Muscle of back (tissue), 11 donors: ENCODE data around the gene DLG1. TPM values are rescaled to one million over a fixed set of nuclear protein-coding genes. Genes with fewer than 3 reads are reported as not detected.
"Not testable (repeated sequence)": the region's sequence is repeated elsewhere in the genome, so short reads cannot be mapped to it uniquely, and the experiment has no call there.

ENCODE experiments used
- DNase-seq, 3 donors: peaks; one replicate each; pipeline versions ENCODE4 v3.0.0 to v3.0.0-alpha.2; 2013
- polyA plus RNA-seq, 10 donors: library from polyadenylated mRNA; unstranded; fragments of 120-200 nt; gene quantifications; one replicate each; pipeline ENCODE4 v1.2.1, GENCODE V29; 2013; ENCODE audit not compliant: insufficient read length in 10 of 10

DLG1 gene
- polyA plus RNA-seq, 10 donors: 35.0 to 52.9 (median 44.6) TPM

DNA sequence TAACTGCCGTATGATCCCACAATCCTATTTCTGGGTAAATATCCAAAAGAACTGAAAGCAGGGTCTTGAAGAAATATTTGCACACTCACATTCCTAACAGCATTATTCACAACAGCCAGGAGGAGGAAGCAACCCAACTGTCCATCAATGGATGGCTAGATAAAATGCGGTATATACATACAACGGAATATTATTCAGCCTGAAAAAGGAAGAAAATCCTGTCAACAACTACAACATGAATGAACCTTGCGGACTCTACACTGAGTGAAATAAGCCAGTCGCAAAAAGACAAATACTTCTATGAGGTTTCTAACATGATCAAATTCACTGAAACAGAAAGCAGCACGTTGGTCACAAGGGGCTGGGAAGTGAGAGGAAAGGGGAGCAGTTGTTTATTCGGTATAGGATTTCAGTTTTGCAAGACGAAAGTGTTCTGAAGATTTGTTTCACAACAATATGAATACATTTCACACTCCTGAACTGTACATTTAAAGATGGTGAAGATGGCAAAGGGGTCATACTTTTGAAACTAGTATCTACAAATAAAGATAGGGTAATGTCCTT lies 6.2 kb downstream of the DLG1 start:
- no peak for DNase-seq

DNA sequence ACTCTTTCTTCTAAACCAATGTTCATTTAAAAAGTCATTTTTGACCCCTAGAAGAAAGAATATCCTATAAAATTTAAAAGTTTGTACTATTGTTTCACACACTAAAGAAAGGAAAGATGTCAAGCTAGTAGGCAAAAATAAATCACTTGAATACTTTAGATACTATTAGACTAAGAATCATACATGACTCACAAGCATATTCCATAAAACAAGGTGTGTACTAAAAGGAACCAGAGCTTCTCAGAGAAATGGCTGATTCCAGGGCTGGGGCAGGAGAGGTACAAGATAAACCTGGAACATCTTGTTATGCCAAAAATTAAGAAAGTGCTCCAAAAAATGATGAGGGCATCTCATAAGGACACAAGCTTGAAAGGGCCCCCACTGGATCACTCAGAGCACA lies 8.7 kb downstream of the DLG1 start:
- no peak for DNase-seq

DNA sequence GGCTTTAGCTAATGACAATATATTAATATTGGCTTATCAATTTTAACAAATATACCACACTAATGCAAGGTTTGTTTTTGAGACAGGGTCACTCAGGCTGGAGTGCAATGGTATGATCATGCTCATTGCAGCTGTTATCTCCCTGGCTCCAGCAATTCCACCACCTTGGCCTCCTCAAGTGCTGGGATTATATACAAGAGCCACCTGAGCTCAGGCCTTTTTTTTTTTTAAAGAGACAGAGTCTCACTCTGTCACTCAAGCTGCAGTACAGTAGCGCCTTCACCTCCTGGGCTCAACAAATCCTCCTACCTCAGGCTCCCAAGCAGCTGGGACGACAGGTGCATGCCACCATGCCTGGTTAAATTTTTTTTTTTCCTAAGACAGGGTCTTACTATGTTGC lies 11.7 kb downstream of the DLG1 start:
- DNase-seq: no peak

DNA sequence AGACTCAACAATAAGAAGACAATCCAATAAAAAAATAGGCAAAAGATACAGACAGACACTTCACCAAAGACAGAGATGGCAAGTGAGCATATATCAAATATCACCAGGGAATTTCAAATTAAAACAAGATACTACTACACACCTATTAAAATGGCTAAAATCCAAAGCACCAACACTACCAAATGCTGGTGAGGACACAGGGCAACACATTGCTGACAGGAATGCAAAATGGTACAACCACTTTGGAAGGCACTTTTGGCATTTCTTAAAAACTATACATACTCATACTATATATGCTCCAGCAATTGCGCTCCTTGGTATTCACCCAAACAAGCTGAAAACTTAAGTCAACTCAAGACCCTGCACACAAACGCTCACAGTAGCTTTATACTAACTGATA lies 12.9 kb downstream of the DLG1 start:
- DNase-seq: no peak

DNA sequence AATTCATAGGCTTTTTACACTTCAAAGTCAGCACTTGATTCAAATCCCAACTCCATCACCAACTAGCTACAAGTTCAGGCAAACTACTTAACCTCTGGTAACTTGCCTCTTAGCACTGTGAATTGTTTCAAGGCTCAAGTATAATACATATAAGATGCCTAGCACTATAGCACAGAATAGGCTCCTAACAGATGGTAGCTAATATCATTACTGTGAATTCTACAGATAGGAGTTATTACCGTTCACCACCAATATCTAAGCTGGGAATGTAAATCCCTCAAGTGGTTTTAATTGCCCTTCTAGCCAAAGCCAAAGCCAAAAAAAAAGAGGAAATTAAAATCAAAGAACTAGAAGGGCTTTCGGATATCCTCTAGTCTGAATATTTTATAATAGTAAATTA lies 15.4 kb downstream of the DLG1 start:
- no peak for DNase-seq

DNA sequence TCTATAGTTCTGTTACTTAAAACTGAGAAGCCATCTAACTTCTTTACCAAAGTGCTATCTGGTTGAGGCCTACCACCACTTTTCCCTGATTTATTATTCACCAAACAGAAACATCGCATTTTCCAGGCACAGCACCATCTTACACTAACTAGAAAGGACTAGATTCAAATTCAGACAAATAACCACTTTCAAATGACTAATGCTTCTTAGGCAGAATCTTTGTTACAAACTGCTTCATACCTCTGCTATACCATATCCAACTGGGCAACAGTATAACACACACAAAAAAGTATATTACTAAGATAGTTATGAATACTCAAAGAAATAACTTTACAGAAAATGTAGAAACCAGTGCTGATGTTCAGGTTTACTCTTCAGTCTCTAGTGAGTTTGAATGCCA lies 16.6 kb downstream of the DLG1 start:
- no peak for DNase-seq

DNA sequence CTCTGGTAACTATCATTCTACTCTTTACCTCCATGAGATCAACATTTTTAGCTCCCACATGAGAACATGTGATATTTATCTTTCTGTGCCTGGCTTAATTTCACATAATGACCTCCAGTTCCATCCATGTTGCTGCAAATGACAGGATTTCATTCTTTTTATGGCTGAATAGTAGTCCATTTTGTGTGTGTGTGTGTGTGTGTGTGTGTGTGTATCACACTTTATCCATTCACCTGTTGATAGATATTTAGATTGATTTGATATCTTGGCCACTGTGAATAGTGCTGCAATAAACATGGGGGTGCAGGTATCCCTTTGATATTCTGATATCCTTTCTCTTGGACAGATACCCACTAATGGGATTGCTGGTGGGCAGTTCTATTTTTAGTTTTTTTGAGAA lies 18.3 kb downstream of the DLG1 start:
- DNase-seq: no peak

DNA sequence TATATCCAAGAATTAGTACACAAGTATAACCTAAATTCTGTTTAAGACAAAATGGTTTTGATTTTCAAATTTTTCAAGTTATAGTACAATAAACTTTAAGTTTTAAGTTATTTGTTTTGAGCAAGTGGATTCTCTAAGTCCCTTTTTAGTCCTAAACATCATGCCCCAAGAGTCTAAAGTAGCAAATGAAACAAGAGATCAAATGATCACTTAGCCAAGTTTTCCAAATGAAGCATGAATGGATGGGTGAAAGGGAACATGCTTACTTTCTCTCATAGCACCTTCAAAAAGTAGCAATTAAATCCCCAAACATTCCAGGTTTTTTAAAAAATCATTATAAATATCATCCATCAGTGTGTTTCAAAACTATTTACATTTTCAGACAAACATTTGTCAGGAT lies 19.5 kb downstream of the DLG1 start:
- DNase-seq: no peak

DNA sequence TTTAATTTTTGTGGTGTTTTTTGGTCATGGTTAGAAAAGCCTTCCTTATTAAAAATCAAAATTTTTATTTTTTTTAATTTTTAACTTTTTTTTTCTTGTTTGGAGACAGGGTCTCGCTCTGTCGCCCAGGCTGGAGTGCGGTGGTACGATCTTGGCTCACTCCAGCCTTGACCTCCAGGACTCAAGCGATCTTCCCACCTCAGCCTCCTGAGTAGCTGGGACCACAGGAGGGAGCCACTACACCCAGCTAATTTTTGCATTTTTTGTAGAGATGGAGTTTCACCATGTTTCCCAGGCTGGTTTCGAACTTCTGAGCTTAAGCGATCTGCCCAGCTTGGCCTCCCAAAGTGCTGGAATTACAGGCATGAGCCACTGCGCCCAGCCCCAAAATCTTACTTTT lies 21.6 kb downstream of the DLG1 start:
- DNase-seq: not testable (repeated sequence)

DNA sequence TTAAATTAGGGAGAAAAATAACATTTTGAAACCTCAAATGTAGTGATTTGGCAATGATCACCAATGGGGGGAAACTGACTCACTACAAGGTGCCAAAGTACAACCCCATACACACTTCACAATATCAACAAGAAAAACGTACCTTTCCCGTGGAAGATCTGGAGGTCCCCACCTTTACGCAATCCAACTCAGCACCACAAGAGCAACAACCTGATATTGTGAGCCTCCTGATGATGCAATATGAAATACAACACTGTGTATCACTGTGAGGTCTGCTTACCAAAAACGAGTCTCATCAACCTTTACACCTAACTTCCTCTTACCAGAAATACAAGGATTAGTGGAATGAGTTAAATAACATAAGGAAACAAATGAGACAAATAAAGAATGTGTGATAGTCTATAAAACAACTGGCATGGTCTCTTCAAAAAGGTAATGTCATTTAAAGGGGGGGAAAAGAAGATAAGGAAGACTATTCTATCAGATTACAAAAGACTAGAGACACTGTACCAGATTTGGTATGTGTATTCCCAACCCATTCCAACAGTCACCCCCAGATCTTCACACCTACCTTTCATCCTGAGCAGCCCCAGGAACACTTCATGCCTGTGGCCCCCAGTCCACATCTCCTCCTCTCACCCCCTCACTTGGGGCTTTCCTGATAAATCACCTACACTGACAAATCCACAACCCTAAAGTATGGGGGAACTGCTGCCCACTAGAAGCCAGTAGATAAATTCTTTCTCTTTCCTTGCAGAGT lies 27.7 kb downstream of the DLG1 start:
- no peak for DNase-seq

DNA sequence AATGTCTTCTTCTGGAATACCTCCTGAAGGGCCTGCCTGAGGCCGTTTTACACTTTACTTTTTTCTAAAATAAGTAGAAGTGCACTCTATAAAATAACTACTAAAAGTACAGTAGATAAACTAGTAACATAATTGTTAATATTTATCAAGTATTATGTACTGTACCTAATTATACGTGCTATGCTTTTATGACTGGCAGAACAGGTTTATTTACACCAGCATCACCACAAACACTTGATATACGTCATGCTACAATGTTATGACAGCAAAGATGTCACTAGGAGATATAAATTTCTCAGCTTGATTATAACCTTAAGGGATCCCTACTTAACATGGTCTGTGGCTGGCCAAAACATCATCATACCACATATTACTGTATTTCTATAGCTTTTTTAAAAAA lies 29.4 kb downstream of the DLG1 start:
- no peak for DNase-seq

DNA sequence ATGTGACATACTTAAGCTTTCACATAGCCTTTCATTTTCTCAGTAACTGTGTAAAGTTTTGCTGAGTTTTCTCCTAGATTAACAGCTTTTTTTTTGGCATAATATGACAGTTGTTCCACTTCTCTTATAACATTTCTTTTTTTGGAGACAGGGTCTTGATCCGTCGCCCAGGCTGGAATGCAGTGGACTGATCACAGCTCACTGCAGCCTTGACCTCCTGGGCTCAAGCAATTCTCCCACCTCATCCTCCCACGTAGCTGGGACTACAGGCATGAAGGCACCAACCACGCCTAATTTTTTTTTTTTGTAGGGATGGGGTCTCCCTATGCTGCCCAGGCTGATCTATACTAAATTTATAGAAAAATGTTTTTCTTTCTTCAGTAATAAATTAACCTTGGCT lies 30.1 kb downstream of the DLG1 start:
- DNase-seq: peak; percentile 23 to 61 (median 40)

DNA sequence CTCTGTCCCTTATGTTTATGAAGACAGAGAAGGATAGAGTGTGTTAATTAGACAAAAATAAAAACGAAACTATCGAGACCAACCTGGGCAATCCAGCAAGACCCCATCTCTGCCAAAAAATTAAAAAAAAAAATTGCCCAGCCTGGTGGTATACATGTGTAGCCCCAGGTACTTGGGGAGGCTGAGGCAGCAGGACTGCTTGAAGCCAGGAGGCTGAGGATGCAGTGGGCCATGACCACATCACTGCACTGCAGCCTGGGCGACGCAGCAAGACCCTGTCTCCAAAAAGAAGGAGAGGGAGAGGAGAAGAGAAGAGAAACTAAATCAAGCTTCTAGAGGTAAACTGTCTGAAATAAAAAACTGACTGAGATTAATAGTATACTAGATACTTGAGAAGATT lies 32.1 kb downstream of the DLG1 start:
- no peak for DNase-seq

DNA sequence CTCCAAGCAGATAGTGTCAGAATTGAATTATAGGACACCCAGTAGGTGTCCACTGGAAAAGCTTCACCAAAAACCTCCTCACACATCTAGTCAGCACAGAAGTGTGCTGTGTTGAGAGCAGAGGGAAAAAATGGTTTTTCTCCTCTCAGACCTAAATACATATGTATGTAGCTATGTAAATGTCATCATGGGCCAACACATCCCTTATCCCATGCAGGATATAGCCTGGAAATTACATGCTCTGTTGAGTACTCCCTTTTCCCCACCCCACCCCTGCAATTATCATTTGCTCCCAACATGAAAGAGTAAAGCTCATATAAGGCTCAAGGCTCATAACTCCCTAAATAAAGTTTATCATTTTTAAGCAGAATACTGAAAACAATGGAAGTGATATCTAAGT lies 35.7 kb downstream of the DLG1 start:
- DNase-seq: no peak

DNA sequence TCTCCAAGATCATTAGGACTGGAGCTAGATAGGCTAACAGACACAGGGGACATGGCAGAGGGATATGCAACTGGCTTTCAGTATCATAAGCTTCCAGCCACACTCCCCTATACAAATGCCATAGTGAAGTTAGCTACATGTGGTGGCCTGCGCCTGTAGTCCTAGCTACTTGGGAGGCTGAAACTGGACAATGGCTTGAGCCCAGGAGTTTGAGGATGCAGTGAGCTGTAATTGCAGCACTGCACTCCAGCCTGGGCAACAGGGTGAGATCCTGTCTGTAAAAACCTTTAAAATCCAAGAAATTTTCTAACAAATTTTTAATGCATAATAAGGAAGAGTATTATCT lies 37.3 kb downstream of the DLG1 start:
- DNase-seq: no peak

DNA sequence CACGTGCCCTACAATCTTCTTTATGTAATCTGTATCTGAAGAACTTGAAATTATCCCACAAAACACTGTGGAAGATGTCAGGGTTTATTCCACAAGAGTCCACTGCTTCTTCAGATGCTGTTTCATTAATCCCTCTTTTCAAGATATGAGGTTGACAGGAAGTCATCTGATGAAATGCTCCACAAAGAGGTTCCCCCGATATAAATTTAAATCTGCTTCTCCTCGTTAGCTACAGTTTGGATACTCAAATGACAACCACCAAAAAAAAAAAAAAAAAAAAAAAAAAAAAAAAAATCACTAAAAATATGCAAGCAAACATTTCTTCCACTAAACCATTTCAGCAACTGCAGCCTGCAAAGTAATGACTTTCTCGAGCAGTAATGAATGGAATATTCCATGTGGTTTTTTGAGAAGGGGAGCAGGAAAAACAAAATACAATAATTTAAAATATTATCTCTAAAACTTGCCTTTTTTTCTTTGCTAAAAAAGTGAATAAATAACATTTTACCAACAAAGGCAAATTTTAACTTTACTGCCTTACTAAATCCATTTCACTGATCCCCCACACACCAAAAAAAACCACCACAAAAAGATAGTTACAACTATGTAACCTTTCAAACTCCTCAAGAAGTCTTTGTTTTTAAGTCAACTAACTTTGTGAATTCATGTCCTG lies 37.8 kb downstream of the DLG1 start:
- peak in 1 of 3 donors; percentile 4 for DNase-seq

DNA sequence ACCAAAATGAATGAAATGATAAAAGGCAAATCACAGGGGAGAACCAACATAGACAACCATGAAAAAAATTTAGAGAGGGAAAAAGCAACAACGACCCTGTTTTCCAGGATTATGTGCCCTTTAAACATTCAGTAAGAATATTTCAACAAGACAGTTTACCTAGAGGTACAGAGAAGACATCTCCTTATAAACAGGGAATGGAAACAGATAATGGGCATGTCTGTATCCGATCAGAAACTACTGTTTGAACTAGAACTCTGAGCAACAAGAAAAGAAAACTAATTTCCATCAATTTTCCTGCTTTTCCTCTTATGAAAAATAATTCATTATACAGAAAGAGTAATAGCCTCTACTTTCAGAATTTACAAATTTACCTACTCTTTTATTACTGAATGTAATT lies 39.3 kb downstream of the DLG1 start:
- no peak for DNase-seq

DNA sequence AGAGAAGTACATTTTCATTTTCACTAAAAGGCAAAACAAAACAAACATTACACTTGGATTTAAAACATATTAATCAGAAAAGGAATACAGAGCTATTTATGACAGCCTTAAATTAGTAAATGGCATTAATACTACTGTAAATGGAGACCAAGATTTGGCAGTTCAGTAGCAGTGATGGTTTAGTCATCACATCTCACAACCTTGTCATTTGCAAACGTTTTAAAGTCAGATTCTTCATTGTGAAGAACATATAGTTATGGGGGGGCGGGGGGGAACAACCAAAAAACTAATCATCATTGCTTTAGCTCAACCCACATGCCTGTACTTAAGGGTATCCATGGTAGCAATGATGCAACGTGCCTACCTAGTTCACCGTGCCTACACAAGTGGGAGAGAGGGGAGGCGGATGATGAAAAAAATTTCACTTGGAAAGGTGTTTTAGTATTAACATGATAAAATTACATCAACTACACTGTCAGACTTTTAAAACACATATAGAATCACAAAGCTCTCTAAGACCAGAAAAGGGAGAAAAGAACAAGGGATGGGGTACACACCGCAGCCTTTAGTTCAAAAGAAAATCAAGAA lies 40.1 kb downstream of the DLG1 start:
- DNase-seq: no peak

DNA sequence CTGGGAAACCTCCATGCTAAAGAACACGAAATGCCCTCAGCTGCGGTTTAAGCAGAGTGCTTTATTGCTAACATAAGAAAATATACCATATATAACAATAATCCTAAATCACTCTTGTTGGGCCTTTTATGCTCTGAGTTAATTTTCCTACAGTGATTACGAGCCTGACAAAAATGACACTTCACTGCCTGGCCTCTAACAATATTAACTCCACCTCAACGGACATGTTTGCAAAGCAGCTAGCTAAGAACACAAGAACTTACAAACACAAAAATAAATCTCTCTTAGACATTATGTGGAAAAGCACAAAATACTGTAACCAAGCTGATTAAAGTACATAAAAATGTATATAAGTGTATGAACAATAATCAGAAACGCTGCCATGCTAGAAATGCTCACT lies 40.7 kb downstream of the DLG1 start:
- DNase-seq: no peak

DNA sequence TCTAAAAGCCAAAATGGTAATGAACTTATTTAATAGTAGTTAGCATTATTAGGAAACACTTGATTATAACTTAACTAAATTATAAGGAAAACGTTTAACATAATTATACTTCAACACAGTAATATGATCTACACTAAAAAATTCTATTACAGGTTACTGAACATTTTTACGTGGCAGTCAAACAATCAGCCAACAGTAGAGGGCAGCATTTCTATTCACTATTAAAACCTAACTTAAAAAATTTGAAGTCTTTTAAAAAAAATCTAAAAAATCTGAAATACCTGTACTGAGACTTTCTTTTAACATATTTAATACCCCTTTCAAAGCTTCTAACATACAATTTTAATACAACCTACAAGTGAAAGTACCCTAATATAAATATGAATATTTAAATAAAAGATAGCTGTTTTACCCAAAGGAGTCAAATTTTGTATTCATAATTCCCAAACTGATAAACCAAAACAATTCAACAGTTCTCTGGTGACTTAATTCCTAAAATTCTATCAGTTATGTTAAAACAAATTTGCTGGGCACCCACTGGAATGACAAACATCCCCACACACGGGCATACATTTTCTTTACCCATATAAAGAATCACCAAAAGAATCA lies 41.5 kb downstream of the DLG1 start:
- DNase-seq: peak; percentile 47 to 66 (median 53)

DNA sequence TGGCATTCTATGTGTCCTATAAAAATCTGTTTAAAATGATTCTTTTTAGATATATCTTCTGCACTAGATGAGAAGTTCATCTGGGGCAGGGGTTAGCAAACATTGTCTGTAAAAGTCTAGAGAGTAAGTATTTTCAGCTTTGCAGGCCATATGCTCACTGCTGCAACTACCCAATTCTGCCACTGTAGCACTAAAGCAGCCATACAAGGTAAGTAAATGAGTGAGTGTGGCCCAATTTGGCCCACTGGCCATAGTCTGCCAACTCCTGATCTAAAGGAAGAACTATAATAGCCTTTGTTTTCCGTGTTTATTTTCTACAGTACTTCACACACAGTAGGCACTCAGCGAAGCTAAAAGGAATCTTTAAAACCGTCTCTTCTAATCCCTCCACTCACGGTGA lies 42.3 kb downstream of the DLG1 start:
- no peak for DNase-seq

DNA sequence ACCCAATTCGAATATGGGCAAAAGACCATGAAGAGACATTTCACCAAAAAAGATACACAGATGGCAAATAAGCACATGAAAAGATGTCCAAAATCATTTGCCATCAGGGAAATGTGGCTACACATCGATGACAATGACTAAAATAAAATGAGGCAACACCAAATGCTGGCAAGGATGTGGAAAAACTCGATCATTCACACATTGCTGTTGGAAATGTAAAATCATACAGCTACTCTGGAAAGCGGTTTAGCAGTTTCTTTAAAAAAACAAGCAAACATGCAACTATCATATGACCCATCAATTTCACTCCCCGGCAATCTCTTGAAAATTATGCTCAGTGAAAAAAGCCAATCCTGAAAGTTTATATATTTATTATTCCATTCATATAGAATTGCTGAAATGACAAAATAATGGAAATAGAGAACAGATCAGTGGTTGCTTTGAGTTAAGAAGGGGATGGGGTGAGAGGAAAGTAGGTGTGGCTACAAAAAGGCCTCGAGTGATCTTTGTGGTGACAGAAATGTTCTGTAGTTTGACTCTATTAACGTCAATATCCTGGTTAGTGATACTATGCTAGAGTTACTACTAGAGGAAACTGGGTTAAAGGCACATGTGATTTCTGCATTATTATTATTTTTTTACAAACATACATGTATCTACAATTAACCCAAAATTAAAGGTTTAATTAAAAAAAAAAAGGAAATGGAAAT lies 45.0 kb downstream of the DLG1 start:
- no peak for DNase-seq
